Epithelial cell of proximal tubule (primary cell): ENCODE data around the gene ABCC6. TPM values are rescaled to one million over a fixed set of nuclear protein-coding genes. Genes with fewer than 3 reads are reported as not detected.
A peak's percentile ranks its signal among the peaks of the same experiment; 100 is the strongest.

Source experiments
- DNase-seq: peaks from one replicate; pipeline ENCODE4 v3.0.0-alpha.2; 2011; ENCODE audit warnings: low read depth
- H3K4me3 ChIP-seq: 2 replicates; pipeline ENCODE4 v1.5.1; 2011; ENCODE audit warnings: low read depth, mild to moderate bottlenecking, low read length
- total RNA-seq: library from RNA; depleted of rRNA; stranded (reverse); fragments of >200 nt; gene quantifications from 2 replicates; pipeline ENCODE4 v1.2.3, GENCODE V29; 2015
- TF ChIP-seq, protein P1 (sequence below): conservative IDR thresholded peaks from 2 replicates; pipeline ENCODE4 v1.5.1; 2012; ENCODE audit warnings: low read depth, mild to moderate bottlenecking, low read length

The ABCC6 gene
- total RNA-seq, 1 donor from 2014 or later, result 4.8 TPM

DNA sequence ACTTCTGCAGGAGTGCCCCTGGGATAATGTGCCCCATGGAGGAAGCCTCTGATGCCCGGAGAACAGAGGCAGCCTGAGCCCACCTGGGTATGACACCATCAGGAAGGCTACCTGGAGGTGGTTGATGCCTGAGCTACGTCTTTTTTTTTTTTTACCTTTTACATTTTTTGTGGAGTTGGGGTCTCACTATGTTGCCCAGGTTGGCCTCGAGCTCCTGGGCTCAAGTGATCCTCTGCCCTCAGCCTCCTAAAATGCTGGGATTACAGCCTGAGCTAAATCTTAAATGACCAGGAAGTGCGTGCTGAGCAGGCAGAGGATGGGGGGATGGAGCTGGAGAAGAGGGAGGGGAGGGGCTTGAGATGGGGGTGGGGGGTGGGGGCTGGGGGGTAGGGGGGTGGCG is 32.7 kb downstream of the ABCC6 start:
- H3K4me3 ChIP-seq, result no peak overlapping the region
- no peak for DNase-seq
- TF ChIP-seq, protein P1, sequence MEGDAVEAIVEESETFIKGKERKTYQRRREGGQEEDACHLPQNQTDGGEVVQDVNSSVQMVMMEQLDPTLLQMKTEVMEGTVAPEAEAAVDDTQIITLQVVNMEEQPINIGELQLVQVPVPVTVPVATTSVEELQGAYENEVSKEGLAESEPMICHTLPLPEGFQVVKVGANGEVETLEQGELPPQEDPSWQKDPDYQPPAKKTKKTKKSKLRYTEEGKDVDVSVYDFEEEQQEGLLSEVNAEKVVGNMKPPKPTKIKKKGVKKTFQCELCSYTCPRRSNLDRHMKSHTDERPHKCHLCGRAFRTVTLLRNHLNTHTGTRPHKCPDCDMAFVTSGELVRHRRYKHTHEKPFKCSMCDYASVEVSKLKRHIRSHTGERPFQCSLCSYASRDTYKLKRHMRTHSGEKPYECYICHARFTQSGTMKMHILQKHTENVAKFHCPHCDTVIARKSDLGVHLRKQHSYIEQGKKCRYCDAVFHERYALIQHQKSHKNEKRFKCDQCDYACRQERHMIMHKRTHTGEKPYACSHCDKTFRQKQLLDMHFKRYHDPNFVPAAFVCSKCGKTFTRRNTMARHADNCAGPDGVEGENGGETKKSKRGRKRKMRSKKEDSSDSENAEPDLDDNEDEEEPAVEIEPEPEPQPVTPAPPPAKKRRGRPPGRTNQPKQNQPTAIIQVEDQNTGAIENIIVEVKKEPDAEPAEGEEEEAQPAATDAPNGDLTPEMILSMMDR, result no peak

DNA sequence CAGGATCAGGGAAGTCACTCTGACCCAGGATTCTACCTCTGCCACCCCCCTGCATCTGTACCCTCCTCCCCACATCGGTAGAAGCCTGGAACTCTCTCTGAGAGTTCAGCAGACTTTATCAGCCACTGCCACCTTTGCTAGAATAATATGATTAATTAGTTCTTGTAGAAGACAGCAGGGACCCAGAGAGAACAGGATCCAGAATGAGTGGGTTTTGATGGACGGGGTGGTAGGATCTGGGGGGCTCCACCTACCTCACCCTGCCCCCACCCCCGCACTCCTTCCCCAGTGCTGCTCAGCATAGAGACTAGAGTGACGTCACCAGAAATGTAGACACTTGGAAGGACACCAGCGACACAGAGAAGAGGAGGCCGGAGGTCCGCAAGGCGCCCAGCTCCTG is 33.5 kb downstream of the ABCC6 start:
- H3K4me3 ChIP-seq, result no peak overlapping the region
- TF ChIP-seq, protein P1, result no peak
- no peak for DNase-seq

DNA sequence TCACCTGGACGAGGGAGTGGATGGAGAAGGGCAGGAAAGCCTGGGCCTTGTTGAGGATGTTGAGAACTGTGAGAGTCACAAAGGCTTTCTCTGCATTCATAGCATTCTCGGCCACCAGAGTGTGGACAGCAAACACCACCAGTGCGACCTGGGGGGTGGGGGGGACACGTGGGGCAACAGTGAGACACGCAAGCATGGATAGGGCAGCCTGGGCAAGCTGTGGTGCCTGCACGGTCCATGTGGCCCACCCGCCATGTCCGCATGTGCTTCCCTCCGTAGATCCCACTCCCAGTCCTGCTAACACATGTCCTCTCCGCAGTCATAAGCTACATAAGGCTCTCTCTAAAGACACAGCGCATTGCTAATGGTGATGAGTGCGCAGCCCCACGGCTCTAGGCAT is 34.5 kb downstream of the ABCC6 start:
- DNase-seq, result no peak
- TF ChIP-seq, protein P1, result no peak
- no peak overlapping the region for H3K4me3 ChIP-seq

DNA sequence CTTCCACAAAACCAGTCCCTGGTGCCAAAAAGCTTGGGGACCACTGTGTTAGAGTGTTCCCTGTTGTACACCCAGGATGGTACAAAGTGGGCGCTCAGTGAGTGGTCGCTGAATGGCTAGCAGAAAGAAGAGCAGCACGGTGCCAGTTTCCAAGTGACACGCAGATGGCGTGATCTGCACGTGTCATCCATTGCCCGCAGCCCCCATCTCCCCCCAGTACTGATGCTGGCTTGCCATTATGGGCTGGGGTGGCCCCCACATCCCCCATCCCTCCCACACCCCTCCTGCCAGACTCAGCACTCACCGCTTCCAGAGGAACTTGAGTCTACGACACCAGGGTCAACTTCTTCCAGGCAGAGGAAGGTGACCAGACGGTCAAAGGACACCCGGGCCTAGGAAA is 36.5 kb downstream of the ABCC6 start:
- no peak for DNase-seq
- TF ChIP-seq, protein P1, result no peak
- no peak overlapping the region for H3K4me3 ChIP-seq

DNA sequence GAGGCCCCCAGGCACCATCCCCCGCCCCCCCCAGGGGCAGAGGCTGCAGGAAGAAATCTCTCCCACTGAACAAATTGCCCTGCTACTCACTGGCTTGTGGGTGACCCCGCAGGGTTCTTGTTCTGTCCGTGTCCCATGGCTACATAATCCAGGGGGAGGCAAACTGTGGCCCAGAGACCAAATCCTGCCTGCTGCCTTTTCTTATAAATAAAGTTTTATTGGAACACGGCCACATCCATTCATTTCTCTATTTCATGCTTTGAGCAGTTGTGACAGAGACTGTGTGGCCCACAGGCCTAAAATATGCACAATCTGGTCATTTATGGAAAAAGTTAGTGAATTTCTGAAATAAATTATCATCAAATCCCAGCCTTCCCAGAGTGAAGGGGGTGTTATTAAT is 38.2 kb downstream of the ABCC6 start:
- DNase-seq, result no peak
- no peak overlapping the region for H3K4me3 ChIP-seq
- TF ChIP-seq, protein P1, result no peak

DNA sequence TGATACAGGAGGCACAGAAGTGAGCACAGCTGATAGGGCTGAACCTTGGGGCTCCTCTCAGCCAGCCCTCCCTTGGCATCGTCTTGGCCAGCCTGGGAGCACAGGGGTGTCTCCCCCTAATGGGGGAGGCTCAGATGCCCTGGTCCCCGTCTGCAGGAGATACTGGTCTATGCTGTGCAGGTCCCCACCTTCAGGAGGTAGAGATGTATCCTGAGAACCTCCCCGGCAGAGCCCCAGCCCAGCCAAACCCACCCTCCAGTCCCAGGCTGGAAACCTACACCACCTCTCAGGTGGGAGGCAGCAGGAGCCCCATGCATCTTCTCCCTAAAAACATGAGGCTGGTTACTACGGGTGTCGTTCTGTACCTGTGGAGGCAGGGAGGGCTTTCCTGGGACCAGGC is 38.7 kb downstream of the ABCC6 start:
- TF ChIP-seq, protein P1, result no peak
- H3K4me3 ChIP-seq, result no peak overlapping the region
- DNase-seq, result no peak

DNA sequence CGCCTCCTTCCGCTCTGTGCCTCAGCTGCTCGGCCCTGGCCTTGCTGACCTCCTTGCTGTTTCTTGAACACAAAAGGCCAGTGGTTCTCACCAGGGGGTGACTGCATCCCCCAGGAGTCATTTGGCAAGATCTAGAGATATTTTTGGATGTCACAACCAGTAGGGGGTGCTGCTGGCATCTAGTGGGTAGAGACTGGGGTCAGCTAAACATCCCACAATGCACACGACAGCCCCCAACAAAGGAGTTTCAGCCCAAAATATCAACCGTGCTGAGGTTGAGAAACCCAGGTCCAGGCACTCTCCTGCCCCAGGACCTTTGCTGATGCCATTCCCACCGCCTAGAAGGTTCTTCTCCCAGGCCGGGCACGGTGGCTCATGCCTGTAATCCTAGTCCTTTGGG is 39.7 kb downstream of the ABCC6 start:
- no peak for DNase-seq
- no peak overlapping the region for H3K4me3 ChIP-seq
- TF ChIP-seq, protein P1, result peak; percentile 52
